OCI-LY7 (cell line): ENCODE data around the gene SP1.

ENCODE experiments used
- EZH2phosphoT487 ChIP-seq: fragments of 200-600 bp; sonication (generic); IDR thresholded peaks from 2 replicates; pipeline ENCODE4 v1.6.1; 2018; ENCODE audit warnings: low read depth, borderline replicate concordance, mild to moderate bottlenecking, mixed run types, antibody characterized with exemption, low read length, moderate library complexity, mixed read lengths
- TF ChIP-seq, protein P1 (sequence below): fragments of 200-600 bp; sonication (generic); conservative IDR thresholded peaks from 2 replicates; pipeline ENCODE4 v1.5.1; 2014; ENCODE audit warnings: mild to moderate bottlenecking, antibody characterized with exemption, low read length, moderate library complexity, mixed read lengths

DNA sequence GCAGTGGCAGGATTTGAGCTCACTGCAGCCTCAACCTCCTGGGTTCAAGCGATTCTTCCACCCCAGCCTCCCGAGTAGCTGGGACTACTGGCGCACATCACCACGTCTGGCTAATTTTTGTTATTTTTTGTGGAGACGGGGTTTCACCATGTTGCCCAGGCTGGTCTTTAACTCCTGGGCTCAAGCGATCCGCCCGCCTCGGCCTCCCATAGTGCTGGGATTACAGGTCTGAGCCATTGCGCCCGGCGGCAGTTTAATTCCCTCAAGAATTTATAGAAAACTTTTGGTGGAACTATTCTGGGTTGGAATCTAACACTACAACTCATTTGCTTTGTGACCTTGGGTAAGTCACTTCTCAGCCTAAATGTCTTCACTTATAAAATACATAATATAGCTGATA, 1.8 kb upstream of the SP1 start:
- TF ChIP-seq, protein P1, sequence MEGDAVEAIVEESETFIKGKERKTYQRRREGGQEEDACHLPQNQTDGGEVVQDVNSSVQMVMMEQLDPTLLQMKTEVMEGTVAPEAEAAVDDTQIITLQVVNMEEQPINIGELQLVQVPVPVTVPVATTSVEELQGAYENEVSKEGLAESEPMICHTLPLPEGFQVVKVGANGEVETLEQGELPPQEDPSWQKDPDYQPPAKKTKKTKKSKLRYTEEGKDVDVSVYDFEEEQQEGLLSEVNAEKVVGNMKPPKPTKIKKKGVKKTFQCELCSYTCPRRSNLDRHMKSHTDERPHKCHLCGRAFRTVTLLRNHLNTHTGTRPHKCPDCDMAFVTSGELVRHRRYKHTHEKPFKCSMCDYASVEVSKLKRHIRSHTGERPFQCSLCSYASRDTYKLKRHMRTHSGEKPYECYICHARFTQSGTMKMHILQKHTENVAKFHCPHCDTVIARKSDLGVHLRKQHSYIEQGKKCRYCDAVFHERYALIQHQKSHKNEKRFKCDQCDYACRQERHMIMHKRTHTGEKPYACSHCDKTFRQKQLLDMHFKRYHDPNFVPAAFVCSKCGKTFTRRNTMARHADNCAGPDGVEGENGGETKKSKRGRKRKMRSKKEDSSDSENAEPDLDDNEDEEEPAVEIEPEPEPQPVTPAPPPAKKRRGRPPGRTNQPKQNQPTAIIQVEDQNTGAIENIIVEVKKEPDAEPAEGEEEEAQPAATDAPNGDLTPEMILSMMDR: no peak
- no peak for TF ChIP-seq EZH2phosphoT487
